Kidney tubule cell (primary cell): Measurements from ENCODE around the gene NES.

Experiments
- DNase-seq: peaks from one replicate; pipeline ENCODE4 v3.0.0-alpha.2; 2018; ENCODE audit warnings: low spot score

The NES gene, protein sequence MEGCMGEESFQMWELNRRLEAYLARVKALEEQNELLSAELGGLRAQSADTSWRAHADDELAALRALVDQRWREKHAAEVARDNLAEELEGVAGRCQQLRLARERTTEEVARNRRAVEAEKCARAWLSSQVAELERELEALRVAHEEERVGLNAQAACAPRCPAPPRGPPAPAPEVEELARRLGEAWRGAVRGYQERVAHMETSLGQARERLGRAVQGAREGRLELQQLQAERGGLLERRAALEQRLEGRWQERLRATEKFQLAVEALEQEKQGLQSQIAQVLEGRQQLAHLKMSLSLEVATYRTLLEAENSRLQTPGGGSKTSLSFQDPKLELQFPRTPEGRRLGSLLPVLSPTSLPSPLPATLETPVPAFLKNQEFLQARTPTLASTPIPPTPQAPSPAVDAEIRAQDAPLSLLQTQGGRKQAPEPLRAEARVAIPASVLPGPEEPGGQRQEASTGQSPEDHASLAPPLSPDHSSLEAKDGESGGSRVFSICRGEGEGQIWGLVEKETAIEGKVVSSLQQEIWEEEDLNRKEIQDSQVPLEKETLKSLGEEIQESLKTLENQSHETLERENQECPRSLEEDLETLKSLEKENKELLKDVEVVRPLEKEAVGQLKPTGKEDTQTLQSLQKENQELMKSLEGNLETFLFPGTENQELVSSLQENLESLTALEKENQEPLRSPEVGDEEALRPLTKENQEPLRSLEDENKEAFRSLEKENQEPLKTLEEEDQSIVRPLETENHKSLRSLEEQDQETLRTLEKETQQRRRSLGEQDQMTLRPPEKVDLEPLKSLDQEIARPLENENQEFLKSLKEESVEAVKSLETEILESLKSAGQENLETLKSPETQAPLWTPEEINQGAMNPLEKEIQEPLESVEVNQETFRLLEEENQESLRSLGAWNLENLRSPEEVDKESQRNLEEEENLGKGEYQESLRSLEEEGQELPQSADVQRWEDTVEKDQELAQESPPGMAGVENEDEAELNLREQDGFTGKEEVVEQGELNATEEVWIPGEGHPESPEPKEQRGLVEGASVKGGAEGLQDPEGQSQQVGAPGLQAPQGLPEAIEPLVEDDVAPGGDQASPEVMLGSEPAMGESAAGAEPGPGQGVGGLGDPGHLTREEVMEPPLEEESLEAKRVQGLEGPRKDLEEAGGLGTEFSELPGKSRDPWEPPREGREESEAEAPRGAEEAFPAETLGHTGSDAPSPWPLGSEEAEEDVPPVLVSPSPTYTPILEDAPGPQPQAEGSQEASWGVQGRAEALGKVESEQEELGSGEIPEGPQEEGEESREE (N-terminal part only)

GRCh38 chr1:156676820-156677615 lies at the start of gene NES:
Gene NES (minus strand): TSS chr1:156677407. CDS start chr1:156677264, 143 bp downstream.
- no peak for DNase-seq

DNA sequence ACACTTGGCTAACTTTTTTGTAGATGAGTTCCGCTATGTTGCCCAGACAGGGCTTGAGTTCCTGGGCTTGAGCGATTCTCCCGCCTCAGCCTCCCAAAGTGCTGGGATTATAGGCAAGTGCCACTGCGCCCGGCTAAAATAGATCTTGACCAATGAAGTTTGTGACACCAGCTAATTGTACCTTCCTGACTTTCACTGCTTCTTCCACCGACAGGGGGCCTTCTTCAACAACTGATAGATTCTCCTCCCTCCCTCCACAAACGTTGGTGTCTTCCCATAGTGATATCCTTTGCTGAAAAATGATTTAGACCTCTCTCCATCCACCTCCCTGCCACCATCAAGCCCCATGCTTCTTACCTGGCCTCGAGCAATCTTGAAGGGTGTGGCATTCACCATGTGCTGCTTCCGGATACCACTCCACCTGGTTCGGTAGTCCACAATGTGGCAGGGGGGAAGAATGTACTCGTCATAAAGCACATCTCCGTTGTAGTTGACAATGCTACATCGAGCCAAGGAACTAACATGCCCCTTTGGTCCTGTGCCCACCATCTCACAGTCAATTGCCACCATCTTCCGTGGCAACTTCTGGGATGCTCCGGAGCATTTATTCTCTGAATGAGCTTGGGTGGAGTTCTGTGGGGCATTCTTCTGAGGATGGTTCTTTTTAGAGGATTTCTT lies 49.5 kb upstream of the NES start:
- DNase-seq, result peak; percentile 72

DNA sequence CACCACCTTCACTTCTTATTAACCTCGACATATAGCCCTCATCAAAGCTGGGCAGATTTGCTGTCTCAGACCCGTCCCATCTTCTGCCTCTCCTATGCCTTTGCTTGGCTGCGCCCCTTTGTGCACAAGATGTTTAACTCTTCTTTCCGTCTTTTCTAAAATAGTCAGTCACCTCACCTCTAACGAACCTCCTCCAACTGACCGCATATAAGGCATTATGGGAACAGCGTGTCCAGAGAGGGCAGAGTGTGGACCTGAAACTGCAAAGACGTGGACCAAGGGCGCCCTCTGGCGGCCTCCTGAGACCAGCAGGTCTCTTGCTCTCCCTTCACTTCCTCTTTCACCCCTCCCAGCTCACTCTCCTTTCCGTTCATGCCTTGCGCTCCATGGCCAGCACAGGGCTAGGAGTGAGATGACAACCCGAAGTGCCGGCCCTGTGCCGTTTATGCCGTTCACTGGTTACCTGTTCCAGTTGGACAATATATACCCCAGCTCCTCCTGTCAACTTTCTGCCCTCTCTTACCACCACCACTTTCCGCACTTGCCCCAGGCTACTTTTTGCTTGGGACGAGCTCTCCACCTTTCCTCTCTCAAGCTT lies 48.6 kb upstream of the NES start:
- peak; percentile 91 for DNase-seq

DNA sequence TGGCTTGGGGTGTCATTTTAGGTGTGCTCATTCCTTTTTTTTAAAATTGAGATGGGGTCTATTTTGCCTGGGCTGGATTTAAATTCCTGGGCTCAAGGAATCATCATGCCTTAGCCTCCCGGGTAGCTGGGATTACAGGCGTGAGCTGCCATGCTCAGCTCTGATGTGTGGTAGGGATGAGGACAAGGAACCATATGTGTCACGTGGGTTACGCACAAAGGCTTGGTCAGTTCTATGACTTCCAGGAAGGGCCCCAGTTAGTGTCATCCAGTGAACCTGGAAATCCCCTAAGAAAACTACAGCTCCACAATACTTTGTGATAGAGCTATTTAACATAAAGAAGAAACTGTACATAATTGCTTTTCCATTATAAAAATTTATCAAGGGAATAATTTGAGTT lies 44.3 kb upstream of the NES start:
- DNase-seq, result no peak

- no peak for DNase-seq
These were observed 43.9 kb upstream of the NES start for GRCh38 chr1:156721131-156721530.

- no peak for DNase-seq
These were observed 40.1 kb upstream of the NES start for GRCh38 chr1:156717351-156717750.

- no peak for DNase-seq
These were observed 37.6 kb upstream of the NES start for GRCh38 chr1:156714830-156715229.

DNA sequence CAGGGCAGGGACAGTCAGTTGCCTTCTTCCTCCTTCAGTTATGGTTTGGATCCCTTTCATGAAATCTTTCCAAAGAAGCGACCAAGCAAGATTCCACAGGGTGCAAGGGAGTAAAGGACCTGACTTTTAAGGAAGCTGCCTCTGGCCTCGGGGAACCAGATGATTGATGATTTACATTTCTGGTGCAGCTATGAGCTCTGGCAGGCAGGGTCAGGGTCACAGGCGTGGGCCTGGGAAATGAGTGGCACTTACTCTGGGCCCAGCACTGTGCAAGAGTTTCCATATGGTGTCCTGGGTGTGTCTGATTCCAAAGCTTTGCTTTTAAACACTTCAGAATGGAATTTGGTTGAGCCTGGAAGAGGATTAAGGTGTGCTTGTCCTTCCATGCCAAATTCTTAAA lies 35.4 kb upstream of the NES start:
- DNase-seq, result no peak

- no peak for DNase-seq
These were observed 34.0 kb upstream of the NES start for GRCh38 chr1:156711011-156711817.

DNA sequence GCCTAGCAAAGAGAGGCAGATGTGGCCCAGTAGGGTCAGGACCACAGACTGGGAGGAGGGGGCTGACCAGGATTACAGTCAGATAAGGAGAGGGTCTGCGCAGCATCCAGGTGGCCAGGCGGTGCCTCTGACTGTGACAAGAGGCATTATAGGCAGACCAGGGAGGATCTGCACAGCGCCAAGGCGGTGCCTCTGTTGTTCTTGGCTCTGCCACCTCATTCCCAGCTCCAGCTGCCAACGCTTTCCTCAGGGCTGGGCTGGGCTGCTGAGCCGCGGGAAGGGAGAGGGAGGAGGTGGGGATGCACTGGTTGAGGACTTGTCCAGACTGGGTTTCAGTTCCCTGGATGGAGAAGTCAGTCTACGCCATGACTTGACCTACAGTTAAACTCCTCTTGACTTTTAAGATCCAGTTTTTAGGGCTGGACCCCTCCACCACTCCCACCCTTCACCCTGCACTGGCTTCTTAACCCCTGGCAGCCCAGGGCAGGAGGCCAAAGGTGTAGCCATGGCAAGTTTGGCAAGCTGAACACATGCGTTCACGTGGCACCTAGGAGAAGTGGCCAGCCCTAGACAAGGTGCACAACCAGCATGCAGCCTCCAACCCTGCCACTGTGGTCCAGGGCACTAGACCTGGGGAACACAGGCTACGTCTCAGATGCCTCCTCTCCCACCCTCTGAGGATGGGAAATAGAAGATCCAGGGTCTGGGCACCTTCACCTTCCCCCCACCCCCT lies 32.7 kb upstream of the NES start:
- DNase-seq, result peak; percentile 52

DNA sequence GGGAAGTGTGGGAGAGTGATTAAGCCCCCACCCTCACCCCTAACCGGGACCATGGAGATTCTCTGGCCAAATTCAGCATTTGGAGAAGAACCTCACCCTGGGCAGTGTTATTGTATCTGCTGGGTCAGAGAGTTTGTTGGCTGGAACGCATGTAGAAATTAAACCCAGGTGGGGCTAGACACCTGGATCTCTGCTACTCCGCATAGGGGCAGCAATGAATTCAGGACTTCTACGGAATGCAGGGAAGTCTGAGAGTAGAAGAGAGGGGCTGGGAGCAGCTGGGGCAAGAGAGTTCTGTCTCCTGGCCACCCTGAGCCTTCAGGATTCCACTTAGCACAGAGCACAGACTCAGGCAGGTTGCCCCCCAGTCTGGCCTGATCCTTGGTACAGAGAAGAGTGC lies 31.8 kb upstream of the NES start:
- no peak for DNase-seq

- DNase-seq, result no peak
These were observed 31.0 kb upstream of the NES start for GRCh38 chr1:156708218-156708661.

- DNase-seq, result no peak
These were observed 30.4 kb upstream of the NES start for GRCh38 chr1:156707417-156708217.

DNA sequence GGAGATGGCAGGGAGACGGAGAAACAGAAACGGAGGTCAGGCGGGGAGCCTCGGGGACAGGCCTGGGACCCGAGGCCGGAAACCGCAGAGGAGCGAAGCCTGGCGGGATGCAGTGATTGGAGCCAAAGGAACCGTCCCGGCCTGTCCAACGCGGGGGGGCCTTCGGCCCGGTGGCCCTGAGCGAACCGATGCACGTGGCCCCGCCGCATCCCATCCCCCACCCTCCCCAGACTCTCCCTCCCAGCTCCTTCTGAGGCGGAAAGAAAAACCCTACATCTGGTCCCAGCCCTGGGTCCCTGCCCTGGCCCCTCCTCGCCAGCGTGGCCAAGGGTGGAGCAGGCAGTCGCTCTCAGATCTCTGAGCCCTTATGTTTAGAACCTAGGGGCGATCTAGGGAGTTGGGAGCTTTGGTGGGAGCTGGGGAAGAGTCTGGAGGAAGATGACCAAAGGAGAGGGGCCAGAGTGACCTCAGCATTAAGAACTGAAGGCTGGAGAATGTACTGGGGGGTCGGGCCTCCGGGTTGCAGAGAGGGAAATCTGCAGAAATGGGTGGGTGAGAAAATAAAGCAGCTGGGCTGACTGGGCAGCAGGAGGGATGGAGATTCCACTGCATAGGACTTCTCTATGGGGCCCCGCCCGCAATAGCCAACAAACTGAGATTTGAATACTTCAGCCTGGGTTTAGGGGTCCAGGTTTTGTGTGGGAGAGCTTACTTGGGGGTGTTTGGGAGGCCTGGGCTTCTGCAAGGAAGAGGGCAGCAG lies 29.6 kb upstream of the NES start:
- DNase-seq, result no peak

DNA sequence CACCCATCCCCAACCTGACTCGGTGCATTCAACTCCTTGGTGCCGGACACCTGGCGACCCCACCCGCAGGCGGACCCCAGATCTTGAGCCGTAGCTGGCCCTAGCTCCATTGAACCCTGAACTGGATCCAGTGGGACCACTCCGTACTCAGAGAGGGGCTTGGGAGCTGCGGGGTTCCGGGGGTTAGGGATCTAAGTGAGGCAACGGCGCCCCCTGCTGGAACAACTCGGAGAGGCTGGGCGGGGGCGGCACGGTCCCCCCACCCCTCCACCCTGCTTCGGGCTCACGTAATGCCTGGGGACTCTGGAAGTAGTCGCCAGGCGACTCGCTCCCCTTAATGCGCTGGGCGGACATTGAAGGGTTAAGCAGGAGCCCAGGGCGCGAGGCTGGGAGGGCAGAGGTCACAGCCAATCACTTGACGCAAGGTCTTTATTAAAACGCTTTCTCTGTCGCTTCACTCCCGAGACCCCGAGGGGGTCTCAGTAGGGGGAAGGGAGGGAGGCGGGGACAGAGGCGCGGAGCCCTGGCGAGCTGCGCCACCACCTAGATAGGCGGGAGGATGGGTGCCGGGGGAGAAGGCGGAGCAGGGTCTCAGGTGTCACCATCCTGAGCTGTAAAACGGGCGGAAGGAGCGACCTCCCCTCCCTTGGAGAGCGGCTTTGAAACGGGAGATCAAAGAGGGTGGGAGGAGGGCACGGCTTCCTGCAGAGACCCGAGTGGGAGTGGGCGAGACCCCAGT lies 28.9 kb upstream of the NES start:
- DNase-seq, result peak; percentile 58

GRCh38 chr1:156705321-156705917 lies 28.2 kb upstream of the NES start, which contains the start of gene CRABP2:
Gene CRABP2 (minus strand): TSS chr1:156705583. CDS start chr1:156705446, 137 bp downstream.
- DNase-seq, result no peak
